Mammary epithelial cell (primary cell): ENCODE measurements around the gene KCNG4.

ENCODE experiments used
- CTCF ChIP-seq, 2 donors: IDR thresholded peaks in 1 of 2; conservative IDR thresholded peaks in 1 of 2; 2 replicates each; pipeline ENCODE4 v1.5.1; 2011 to 2012; ENCODE audit warnings: inconsistent platforms in 2 of 2, low read length in 2 of 2, mild to moderate bottlenecking in 2 of 2, control low read depth in 1 of 2, low read depth in 1 of 2; ENCODE audit not compliant: insufficient read depth in 1 of 2; ENCODE audit errors: extremely low read depth in 1 of 2
- EZH2 ChIP-seq: IDR thresholded peaks from 2 replicates; pipeline ENCODE4 v1.6.1; 2012; ENCODE audit warnings: low read length, inconsistent platforms, borderline replicate concordance

- TF ChIP-seq EZH2 (no peak), CTCF (conservative IDR thresholded peaks at IDR 0.05 in 1 of 2, IDR thresholded peaks at IDR 0.05 in 1 of 2; ENCODE audit: extremely low read depth in 1 of 2, insufficient read depth in 1 of 2, low read depth in 1 of 2, low read length in 2 of 2) (no peak)
Measured at GRCh38 chr16:84268291-84269040, 28.7 kb upstream of the KCNG4 start.
